ENCODE data around the gene AATF. TPM values are rescaled to one million over a fixed set of nuclear protein-coding genes. Genes with fewer than 3 reads are reported as not detected.

The AATF gene
- total RNA-seq, 4 donors from 2014 or later, result 26.5 to 36.2 (median 30.1) TPM

DNA sequence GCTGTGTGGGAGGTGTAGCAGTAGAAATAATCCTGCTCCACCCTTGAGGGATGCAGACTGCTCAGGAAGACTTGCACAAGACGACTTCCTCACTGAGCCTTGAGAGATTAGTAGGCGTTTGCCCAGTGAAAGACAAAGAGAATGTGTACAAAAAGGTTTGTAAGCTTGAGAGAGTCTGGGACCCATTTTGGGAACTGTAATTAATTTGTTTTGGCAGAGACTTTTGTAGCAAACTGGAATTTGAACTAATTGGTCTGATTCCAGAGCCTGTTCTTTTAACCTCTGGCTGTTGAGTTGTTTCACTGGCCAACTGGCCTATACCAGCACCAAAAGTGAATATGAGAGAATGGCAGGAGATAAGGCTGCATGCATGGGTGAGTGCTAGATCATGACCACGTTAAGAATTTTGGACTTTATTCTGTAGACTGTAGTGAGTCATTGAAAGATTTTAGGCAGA lies 75.5 kb downstream of the AATF start:
- no peaks in the 10 kb centered on the region for H3K27me3 ChIP-seq
- no peak for DNase-seq (ENCODE audit: low spot score in 2 of 2)
- no peaks in the 10 kb centered on the region for H3K9me3 ChIP-seq
- H3K4me1 ChIP-seq, result peaks cover 0 to 14% (median 4%) of the 10 kb centered on the region in 4 donors
- no peak overlapping the region for H3K27ac ChIP-seq
- H3K4me3 ChIP-seq, result no peak overlapping the region
- H3K36me3 ChIP-seq, result peaks cover 0 to 9% (median 0%) of the 10 kb centered on the region in 3 donors
- 27 to 31% methylated on average over 3 of the region's 3 CpGs for WGBS, 2 donors
- TF ChIP-seq, protein P1, sequence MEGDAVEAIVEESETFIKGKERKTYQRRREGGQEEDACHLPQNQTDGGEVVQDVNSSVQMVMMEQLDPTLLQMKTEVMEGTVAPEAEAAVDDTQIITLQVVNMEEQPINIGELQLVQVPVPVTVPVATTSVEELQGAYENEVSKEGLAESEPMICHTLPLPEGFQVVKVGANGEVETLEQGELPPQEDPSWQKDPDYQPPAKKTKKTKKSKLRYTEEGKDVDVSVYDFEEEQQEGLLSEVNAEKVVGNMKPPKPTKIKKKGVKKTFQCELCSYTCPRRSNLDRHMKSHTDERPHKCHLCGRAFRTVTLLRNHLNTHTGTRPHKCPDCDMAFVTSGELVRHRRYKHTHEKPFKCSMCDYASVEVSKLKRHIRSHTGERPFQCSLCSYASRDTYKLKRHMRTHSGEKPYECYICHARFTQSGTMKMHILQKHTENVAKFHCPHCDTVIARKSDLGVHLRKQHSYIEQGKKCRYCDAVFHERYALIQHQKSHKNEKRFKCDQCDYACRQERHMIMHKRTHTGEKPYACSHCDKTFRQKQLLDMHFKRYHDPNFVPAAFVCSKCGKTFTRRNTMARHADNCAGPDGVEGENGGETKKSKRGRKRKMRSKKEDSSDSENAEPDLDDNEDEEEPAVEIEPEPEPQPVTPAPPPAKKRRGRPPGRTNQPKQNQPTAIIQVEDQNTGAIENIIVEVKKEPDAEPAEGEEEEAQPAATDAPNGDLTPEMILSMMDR (IDR thresholded peaks at IDR 0.05), result no peak
- no peak for TF ChIP-seq POLR2A (IDR thresholded peaks at IDR 0.05)
- no peak for TF ChIP-seq EP300 (IDR thresholded peaks at IDR 0.05)

- Histone ChIP-seq H3K36me3 (peaks cover 0 to 9% (median 0%) of the 10 kb centered on the region in 3 donors), H3K4me3 (no peak overlapping the region), H3K27me3 (no peaks in the 10 kb centered on the region), H3K4me1 (peaks cover 0 to 14% (median 4%) of the 10 kb centered on the region in 4 donors), H3K9me3 (no peaks in the 10 kb centered on the region), H3K27ac (no peak overlapping the region)
- WGBS, 2 donors, result 52 to 59% methylated on average over 8 of the region's 8 CpGs
- TF ChIP-seq POLR2A (IDR thresholded peaks at IDR 0.05) (no peak), EP300 (IDR thresholded peaks at IDR 0.05) (no peak)
- TF ChIP-seq, protein P1 (IDR thresholded peaks at IDR 0.05), result no peak
- DNase-seq (ENCODE audit: low spot score in 2 of 2), result no peak
Observed at GRCh38 chr17:37025238-37025637, 76.5 kb downstream of the AATF start.

DNA sequence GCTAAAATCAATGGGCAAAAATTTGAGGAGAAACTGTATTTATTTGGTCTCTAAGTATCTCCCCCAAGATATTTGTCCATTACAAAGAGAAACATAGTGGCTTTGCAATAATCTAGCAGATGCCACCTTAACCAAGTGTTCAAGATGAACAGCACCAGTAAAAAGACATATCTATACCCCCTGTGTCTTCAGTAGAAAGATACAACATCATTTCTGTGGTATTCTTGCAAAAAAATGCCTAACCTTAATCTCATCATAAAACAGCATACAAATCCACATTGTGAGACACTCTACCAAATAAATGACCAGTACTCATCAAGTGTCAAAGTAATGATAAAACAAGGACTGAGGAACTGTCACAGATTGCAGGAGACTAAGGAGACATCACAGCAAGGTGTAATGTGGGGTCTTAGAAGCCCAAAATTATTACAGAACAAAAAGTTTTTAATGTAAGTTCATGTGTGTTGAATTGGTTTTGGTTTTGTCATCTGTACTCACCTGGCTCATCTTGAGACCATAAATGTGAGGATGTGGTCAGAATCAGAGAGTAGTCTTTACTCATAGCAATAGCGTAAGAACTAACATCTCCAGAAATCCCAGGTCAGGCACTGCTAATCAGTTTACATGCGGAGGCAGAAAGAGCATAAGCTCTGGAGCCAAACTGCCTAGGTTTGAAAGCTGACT lies 77.2 kb downstream of the AATF start:
- H3K4me3 ChIP-seq, result no peak overlapping the region
- TF ChIP-seq, protein P1 (IDR thresholded peaks at IDR 0.05), result no peak
- TF ChIP-seq EP300 (IDR thresholded peaks at IDR 0.05) (no peak), POLR2A (IDR thresholded peaks at IDR 0.05) (no peak)
- no peaks in the 10 kb centered on the region for H3K27me3 ChIP-seq
- H3K36me3 ChIP-seq, result peaks cover 0 to 15% (median 0%) of the 10 kb centered on the region in 3 donors
- no peak for DNase-seq (ENCODE audit: low spot score in 2 of 2)
- H3K4me1 ChIP-seq, result peaks cover 0 to 14% (median 4%) of the 10 kb centered on the region in 4 donors
- WGBS, 2 donors, result 98% methylated on average over 2 of the region's 2 CpGs
- H3K27ac ChIP-seq, result no peak overlapping the region
- H3K9me3 ChIP-seq, result no peaks in the 10 kb centered on the region

GRCh38 chr17:37026531-37026869 lies 77.7 kb downstream of the AATF start:
- no peaks in the 10 kb centered on the region for H3K9me3 ChIP-seq
- H3K36me3 ChIP-seq, result peaks cover 0 to 15% (median 0%) of the 10 kb centered on the region in 3 donors
- H3K27me3 ChIP-seq, result no peaks in the 10 kb centered on the region
- DNase-seq (ENCODE audit: low spot score in 2 of 2), result no peak
- no peak overlapping the region for H3K27ac ChIP-seq
- 86 to 97% methylated on average over 1 of the region's 1 CpG for WGBS, 2 donors
- H3K4me3 ChIP-seq, result no peak overlapping the region
- H3K4me1 ChIP-seq, result peaks cover 0 to 14% (median 4%) of the 10 kb centered on the region in 4 donors
- TF ChIP-seq POLR2A (IDR thresholded peaks at IDR 0.05) (no peak), EP300 (IDR thresholded peaks at IDR 0.05) (no peak)
- TF ChIP-seq, protein P1 (IDR thresholded peaks at IDR 0.05), result no peak

DNA sequence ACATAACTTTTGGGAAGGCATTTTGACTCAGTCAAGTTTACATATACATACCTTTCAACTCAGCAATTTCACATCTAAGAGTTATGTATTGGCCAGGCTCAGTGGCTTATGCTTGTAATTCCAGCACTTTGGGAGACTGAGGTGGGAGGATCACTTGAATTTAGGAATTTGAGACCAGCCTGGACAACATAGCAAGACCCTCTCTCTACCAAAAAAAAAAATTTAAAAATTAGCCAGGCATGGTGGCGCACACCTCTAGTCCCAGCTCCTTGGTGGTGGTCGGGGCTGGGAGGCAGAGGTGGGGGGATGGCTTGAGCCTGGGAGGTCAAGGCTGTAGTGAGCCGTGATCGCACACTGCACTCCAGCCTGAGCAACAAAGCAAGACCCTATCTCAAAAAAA lies 79.3 kb downstream of the AATF start:
- Histone ChIP-seq H3K4me1 (peaks cover 0 to 14% (median 4%) of the 10 kb centered on the region in 4 donors), H3K27me3 (no peaks in the 10 kb centered on the region), H3K27ac (no peak overlapping the region), H3K9me3 (no peaks in the 10 kb centered on the region), H3K36me3 (peaks cover 0 to 26% (median 0%) of the 10 kb centered on the region in 3 donors), H3K4me3 (no peak overlapping the region)
- 84 to 99% methylated on average over 4 of the region's 4 CpGs for WGBS, 2 donors
- no peak for TF ChIP-seq EP300 (IDR thresholded peaks at IDR 0.05)
- TF ChIP-seq, protein P1 (IDR thresholded peaks at IDR 0.05), result no peak
- TF ChIP-seq POLR2A (IDR thresholded peaks at IDR 0.05), result no peak
- DNase-seq (ENCODE audit: low spot score in 2 of 2), result no peak

Data from tibial nerve (tissue), 4 donors.